HG02885 (cell line): ENCODE data around the gene KSR2.
"Not testable (repeated sequence)": the region's sequence is repeated elsewhere in the genome, so short reads cannot be mapped to it uniquely, and the experiment has no call there.

ENCODE experiments used
- ATAC-seq: cut with Tn5 transposase; IDR thresholded peaks from one replicate; pipeline ENCODE4 v1.9.1; 2021; ENCODE audit warnings: mild to moderate bottlenecking; ENCODE audit not compliant: unreplicated experiment, poor library complexity

The KSR2 gene

DNA sequence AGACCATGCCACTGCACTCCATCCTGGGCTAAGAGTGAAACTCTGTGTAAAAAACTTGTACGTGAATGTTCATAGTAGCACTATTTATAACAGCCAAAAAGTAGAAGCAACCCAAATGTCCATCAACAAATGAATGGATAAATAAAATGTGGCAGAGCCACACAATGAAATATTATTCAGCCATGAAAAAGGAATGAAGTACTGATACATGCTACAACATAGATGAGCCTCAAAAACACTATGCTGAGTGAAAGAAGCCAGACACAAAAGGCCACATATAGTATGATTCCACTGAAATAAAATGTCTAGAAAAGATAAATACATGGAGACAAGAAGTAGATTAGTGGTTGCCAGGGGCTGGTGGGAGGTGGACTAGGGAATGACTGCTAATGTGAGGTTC lies 72.8 kb downstream of the KSR2 start:
- ATAC-seq = no peak

DNA sequence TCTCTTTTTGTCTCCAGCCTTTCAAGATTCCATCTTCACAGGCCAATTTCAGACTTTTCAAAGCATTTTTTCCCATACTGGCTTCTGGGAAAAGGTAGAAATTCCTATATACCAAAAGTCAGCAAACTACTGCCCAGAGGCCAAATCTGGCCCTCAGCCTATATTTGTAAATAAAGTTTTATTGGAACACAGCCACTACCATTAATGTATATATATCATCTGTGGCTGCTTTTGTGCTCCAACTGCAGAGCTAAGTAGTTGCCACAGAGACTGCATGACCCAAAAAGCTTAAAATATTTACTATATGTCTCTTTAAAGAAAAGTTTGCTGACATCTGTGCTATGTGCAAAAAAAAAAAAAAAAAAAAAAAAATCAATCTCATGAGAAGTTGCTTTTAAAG lies 76.3 kb downstream of the KSR2 start:
- ATAC-seq = no peak

DNA sequence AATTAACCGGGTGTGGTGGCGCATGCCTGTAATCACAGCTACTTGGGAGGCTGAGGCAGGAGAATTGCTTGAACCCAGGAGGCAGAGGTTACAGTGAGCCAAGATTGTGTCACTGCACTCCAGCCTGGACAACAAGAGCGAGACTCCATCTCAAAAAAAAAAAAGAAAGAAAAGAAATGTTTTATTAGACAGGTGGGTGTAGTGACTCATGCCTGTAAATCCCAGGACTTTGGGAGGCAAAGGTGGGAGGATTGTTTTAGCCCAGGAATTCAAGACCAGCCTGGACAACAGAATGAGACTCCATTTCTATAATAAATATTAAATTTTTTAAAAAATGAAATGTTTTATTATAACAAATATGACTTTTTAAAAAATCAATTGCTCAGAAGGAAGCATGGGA lies 77.5 kb downstream of the KSR2 start:
- ATAC-seq = not testable (repeated sequence)

DNA sequence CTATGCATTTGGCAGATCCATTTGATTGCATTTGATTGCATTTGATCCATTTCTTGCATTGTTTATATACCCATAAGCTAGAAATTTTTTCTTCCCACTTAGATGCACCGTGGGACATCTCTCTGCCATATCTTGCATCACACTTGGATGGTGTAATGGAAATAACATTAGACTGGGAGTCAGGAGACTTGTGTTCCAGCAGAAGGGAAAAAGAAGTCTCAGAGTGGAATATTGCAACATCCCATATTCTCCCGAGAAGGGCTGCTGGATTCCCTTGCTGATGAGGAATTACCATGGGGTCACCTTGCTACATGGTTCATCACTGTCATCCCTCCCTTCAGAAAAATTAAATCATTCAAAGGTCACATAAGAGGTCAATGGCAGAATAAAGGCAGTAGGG lies 78.1 kb downstream of the KSR2 start:
- no peak for ATAC-seq

DNA sequence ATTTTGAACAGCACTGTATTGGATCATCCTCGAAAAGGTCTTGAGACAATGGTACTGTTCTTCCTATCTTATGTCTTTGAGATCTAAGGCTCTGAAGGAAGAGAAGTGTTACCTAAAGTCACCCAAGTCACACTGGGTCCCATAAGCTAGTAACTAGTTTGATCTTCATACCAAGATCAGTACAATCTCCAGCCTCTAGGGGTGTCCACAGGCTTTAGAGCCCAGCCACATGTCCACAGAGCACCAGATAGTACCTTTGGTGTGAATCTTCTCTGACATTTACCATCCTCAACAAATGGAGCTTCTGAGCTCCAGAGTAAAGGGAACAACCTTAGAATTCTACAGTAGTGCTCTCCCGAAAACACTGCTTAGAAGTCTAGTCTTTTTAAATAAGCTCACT lies 78.7 kb downstream of the KSR2 start:
- ATAC-seq = no peak

DNA sequence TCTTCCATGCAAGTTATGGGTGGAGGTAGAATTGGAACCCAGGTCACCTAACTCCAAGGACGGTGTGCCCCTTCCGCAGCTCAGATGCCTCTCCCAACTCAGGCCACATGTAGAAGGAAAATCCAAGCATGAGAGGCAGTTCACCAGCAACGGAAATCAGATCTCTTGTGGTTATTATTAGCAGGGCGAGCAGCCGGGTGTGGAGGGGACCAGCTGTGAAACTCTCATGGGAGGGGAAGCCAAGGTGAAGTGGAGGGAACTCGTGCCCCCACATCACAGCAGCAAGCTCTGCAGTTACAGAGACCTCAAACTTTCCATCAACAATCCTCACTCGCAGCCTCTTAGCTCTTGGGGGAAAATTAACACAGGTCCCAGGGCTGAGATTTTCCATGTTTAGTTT lies 79.7 kb downstream of the KSR2 start:
- ATAC-seq = no peak

DNA sequence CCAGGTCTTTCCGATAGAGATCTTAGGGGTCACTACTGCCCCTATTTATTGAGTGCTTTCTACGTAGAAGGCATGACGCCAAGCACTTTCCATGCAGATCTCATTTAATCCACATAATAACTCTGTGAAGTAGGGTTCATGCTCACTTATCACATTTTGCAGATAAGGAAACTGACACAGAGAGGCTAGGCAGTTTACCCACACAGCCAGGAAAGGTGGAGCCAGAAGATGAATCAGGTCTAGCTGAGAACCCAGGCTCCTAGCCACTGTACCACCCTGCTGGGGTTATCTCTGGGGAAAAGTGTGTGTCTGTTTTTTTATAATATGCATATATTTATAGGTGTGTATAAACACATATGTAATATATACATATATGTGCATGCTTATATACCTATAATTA lies 83.6 kb downstream of the KSR2 start:
- ATAC-seq = no peak

DNA sequence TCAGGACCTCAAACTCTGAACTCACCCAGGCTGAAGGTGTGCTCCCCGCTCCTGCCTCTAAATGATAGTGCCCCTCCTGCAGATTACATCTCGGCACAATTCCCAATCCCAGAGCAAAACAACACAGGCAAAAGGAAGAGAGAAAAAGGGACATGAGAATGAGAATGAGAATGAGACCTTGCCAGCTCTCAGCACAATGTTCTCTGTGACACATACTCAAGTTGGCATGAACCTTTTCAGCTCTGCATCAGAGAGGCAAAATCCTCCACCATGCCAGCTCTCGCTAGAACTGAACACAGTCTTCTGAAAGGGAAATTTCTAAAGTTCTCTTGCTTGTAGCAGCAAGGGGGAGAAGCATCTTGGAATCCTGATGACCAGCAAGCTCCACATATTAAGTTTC lies 84.6 kb downstream of the KSR2 start:
- no peak for ATAC-seq

DNA sequence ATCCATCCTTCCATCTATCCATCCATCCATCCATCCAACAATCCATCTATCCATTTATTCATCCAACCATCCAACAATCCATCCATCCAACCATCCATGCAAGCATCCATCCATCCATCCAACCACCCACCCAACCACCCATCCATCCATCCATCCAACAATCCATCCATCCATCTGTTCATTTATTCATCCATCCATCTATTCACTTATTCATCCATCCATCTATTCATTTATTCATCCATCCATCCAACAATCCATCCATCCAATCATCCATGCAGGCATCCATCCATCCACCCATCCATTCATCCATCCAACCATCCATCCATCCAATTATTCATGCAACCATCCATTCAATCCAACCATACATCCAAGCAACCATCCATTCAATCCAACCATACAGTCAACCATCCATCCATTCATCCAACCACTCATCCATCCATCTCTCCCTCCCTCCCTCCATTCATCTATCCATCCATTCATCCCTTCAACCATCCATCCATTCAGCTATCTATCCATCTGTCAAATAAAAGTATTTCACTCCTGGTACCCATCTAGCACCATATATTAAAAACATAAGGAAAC lies 86.1 kb downstream of the KSR2 start:
- ATAC-seq = no peak

DNA sequence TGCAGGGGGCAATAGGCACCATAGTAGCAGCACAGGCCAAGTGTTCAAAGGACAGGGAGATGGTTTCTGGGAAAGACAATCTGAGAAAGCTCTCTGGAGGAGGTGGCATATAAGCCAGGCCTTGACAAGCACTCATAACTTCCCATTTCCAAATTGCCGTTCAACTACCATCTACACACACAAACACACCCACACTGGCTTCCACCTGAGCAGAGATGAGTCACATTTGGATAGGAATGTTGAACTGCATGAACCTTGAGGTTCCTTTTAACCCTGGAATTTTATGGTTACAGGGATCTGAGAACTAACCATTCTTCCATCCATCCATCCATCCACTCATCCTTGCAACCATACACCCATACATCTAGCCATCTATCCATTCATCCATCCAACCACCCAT lies 86.6 kb downstream of the KSR2 start:
- ATAC-seq = no peak

DNA sequence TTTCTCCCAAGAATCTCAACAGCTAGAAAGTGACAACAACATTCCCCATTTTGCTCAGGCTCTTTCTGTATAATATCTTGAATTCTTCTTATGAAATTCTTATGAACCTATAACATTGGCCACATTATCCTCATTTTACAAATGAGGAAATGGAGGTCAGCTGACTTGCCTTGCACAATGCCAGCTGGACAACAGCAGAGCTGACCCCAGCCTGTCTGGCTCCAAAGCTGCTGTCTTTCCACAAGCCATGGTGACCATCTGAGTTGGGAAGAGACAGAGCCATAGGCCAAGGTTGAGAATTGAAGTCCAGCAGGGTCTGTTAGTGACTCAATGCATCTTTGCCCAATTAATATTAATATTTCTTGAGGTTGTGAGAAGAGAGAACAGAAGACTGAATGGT lies 87.3 kb downstream of the KSR2 start:
- no peak for ATAC-seq

DNA sequence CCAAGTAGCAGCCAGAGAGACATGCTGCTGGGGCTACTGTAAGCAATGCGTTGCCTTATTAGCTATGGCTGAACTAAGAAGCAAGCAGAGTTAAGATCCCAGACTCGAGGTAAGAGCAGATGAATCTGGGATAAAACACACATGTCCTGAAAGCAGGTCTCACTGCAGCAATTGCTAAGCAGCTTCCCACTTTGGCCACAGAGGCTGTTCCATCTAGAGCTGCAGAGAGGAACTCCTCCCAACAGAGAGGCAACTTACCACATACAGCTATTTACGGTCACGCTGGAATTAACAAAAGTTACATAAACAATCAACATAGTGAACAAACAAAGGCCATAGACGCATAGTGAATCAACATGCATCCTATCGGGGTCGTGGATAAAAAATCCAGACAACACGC lies 90.2 kb downstream of the KSR2 start:
- no peak for ATAC-seq

DNA sequence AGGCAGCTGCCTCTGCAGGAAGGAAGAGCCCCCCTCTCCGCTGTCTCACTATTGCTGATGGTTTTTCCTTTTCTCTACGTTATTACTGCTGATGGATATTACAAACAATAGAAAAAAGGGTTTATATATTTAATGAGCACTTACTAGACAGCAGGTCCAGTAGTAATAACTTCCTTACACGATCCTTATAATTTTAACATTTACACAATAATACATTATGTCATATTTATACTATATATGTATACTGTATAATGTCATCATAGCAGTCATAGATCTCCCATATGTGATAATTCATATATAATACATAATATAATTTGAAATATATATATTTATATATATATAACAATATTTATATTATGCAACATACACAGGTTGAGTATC lies 92.4 kb downstream of the KSR2 start:
- no peak for ATAC-seq

DNA sequence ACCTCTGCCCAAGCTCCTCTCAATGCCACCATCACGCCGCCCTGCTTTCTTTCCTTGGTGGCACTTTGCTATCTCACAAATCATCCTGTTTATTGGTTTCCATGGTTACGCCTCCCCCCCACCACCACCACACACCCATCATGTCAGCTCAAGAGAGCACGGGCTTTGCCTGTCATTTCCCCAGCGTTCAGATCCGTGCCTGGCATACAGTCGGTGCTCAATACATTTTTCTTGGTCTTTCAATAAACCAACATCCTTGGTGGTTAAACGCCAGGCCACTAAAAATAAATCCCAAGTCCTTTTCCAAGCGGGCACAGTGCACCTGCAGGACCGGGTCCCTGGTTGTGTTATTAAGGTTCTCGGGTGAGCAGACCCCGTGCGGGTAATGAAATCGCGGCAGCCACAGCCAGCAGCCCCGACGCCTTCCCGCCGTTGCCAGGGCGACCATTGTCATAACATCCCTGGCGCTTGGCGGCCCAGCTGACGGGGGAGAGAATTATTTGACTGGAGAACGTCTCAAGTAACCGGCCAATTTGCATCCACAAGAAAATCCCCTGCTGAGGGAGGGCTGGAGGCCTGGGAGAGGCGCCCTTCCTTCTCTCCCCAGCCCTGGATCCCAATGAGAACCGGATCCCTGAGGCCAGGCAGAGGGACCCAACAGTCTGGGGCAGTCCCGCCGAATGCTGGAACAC lies 92.9 kb downstream of the KSR2 start:
- ATAC-seq = no peak

DNA sequence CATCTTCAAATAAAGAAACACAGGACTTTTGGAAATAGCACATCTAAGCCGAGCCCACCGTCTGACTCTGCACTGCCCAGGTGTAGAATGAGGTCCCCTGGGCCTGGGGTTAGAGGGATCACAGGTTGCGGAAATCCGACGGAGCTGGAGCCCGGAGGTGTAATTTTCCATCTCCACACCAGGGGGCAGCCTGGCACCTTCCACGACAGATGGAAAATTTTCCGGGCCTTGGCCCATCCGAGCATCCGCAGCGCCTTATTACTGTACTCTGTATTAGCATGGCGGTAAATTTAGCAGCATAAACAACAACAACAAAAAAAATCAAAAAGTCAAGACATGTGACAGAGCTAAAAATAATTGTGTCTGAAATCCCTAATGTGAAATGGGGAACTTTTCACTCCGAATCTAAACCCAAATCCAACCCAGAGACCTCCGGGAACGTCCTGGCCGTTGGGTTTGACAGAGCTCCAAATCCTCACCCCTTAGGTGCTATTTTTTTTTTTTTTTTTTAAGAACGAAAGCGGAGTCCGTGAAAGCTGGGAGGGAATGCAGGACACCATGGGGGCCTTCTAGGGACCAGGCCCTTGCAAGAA lies 93.9 kb downstream of the KSR2 start:
- ATAC-seq = no peak

DNA sequence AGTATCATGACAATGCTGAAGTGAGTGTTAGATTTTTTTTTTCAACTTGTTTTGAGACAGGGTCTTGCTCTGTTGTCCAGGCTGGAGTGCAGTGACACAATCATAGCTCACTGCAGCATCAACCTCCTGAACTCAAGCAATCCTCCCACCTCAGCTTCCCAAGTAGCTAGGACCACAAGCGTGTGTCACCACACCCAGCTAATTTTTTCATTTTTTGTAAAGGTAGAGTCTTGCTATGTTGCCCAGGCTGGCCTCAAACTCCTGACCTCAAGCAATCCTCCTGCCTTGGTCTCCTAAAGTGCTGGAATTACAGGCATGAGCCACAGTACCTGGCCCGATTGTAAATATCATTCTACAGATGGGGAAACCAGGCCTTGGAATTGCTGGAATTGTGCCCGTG lies 94.6 kb downstream of the KSR2 start:
- not testable (repeated sequence) for ATAC-seq

DNA sequence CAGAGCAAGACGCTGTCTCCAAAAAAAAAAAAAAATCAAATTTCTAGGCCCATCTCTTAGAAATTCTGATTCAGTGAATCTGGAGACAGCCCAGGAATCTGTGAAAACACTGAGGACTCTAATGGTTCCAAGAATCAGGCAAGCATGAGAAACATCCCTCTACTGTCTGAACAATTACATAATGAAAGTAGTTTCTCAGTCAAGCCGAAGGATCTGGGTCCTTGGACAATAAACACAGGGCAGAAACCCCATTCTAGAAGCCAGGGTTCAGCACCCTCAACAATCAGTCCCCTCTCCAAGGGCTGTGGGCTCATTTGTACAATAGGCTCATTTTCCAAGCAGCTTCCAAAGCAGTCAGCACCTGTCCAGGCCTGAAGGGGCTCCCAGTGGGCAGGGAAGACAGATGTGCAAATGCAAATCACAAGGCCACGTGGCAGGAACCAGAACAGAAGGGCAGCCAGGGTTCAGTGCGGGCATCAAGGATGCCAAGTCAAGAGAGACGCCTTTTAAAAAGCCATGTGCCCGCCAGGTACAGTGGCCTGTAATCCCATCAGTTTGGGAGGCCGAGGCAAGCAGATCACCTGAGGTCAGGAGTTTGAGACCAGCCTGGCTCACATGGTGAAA lies 96.1 kb downstream of the KSR2 start:
- no peak for ATAC-seq

DNA sequence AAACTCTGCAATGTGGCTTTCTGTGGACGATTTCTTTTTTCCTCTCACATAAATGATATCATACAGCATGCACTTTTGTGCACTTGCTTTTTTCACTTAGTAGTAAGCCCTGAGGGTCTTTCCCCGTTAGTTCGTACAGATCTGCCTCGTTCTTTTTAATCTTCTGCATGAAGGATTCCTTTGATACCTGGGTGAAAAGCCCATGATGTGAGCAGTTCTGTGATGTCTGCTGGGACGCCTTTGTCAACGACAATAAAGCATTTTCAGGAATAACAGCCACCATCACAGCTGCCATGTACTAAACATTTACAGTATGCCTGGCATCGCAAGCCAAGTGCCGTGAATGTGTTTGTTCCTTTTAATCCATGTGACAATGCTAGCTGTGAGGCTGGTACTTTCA lies 99.2 kb downstream of the KSR2 start:
- ATAC-seq = no peak

DNA sequence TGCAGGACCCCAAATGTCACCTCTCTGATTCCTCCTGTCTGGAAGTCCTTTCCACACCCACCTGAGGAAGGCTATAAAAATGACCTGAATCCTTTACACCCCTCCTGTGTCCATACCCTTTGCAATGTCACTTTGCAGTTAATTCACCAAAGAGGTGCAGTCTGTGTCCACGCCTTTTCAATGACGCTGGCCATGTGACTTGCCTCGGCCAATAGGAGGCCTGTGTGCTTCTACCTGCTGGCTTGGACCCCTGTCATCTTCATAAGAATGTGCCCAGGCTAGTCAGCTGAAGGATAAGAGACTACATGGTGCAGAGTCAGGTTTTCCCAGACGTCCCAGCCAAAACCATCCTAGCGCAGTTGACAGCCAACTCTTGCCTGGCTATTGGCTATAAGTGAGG lies 101.4 kb downstream of the KSR2 start:
- ATAC-seq = no peak

DNA sequence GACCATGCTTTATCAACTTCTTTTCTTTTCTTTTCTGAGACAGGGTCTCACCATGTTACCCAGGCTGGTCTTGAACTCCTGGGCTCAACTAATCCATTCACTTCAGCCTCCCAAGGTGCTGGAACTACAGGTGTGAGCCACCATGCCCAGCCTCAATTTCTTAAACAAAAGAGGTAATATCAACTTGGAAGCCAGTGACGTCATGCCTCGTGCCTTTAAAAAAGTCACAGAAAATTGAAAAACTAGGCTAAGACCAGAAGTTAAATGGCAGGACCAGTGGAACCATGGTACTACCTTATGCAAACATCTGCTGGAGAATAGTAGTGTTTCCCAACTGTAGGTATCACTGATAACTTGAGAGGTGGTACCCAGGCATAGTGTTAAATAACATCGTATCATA lies 103.3 kb downstream of the KSR2 start:
- no peak for ATAC-seq

DNA sequence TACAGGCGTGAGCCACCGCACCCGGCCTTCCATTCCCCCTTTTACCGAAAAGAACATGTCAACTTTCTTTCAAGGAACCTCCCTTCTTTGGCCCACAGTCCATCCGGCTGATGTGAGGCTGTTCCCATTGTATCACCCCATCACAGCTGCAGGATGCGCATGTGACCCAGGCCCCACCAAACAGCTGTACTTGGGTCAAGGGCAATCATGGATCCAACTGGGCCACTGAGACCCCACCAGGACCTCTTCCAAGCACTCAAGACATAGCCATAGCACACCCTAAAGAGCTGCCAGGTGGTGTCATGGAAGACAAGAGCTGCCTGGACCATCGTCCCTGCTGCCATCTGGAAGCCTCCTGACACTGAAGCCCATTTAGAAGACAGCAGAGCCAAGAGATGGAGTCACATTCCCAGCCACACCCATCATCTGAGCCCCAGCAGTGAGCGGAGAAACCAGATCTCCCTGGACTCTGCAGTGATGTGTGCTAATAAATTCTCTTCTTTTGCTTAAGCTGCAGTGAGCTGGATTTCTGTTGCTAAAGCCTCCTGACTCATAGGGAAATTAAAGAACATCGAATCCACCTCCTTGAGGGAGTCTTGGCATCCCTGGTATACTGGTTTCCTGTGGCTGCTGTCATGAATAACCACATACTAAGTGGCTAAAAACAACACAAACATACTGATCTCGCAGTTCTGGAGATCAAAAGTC lies 105.6 kb downstream of the KSR2 start:
- ATAC-seq = no peak
